Aorta (tissue), 5 donors: Measurements from ENCODE around the gene FBF1. TPM values are rescaled to one million over a fixed set of nuclear protein-coding genes. Genes with fewer than 3 reads are reported as not detected.

Experiments used
- ATAC-seq: fragments of 200-7000 bp; cut with Tn5 transposase; one replicate; pipeline ENCODE4 v1.9.1; 2022; ENCODE audit warnings: moderate library complexity; ENCODE audit not compliant: low FRiP score
- DNase-seq, 2 donors: peaks; one replicate each; pipeline ENCODE4 v3.0.0-alpha.2; 2020
- H3K27ac ChIP-seq, 2 donors: one replicate each; pipeline ENCODE4 v1.5.1; 2013; ENCODE audit warnings: low read length in 2 of 2, mild to moderate bottlenecking in 2 of 2, moderate library complexity in 2 of 2, control low read depth in 1 of 2, inconsistent platforms in 1 of 2, low read depth in 1 of 2
- H3K27me3 ChIP-seq, 2 donors: one replicate each; pipeline ENCODE4 v1.6.1; 2013; ENCODE audit warnings: control low read depth in 1 of 2, low read length in 1 of 2, mild to moderate bottlenecking in 1 of 2, moderate library complexity in 1 of 2; ENCODE audit not compliant: insufficient read depth in 2 of 2, control insufficient read depth in 1 of 2
- H3K36me3 ChIP-seq, 2 donors: one replicate each; pipeline ENCODE4 v1.6.1; 2013; ENCODE audit warnings: control low read depth in 1 of 2, low read length in 1 of 2, mild to moderate bottlenecking in 1 of 2; ENCODE audit not compliant: insufficient read depth in 2 of 2, control insufficient read depth in 1 of 2
- H3K4me1 ChIP-seq, 2 donors: one replicate each; pipeline ENCODE4 v1.6.1; 2013; ENCODE audit warnings: low read length in 2 of 2, control low read depth in 1 of 2, mild to moderate bottlenecking in 1 of 2, moderate library complexity in 1 of 2; ENCODE audit not compliant: insufficient read depth in 2 of 2, control insufficient read depth in 1 of 2
- H3K4me3 ChIP-seq, 2 donors: one replicate each; pipeline ENCODE4 v1.5.1; 2013; ENCODE audit warnings: low read length in 2 of 2, control low read depth in 1 of 2, mild to moderate bottlenecking in 1 of 2
- H3K9me3 ChIP-seq: one replicate; pipeline ENCODE4 v1.6.1; 2013; ENCODE audit warnings: mild to moderate bottlenecking, low read length; ENCODE audit not compliant: control insufficient read depth
- WGBS, 2 donors: extraction: QIAGEN DNeasy Blood & Tissue Kit; methylation state at CpG; one replicate each; pipeline ENCODE4 v1.1.7; 2013; 5-methylcytosine and 5-hydroxymethylcytosine counted together
- intact Hi-C, 2 donors: fragments of 100-400 bp; cut with DNase I; formaldehyde crosslinking; loops; one replicate each; pipeline versions ENCODE4 v1.14.2 to v1.15.0; 2022
- polyA plus RNA-seq, 2 donors: library from polyadenylated mRNA; stranded (reverse); fragments of 200-250 nt; gene quantifications; one replicate each; pipeline ENCODE4 v1.2.3, GENCODE V29; 2013
- total RNA-seq, 2 donors: library from RNA; stranded (reverse); fragmentation: NEBNext Ultra II Directional; extraction: Animal tissue kit (Norgen Biotek cat#: 25700); gene quantifications; one replicate each; pipeline ENCODE4 v1.2.1, GENCODE V29; 2021
- donor health status: healthy with polysubstance abuse.
- donor health status: Bipolar disorder and iron deficiency.
- donor health status: DM: no; HTN: no; CAD: no.
- donor health status: DM: no; HTN: no; CAD: no.
- donor health status: DM: yes; HTN: yes; CAD: no.

The FBF1 gene
- total and polyA plus RNA-seq, 4 donors: 1.0 to 21.6 (median 8.8) TPM

- 94 to 95% methylated on average over 34 of the region's 34 CpGs for WGBS, 2 donors
- H3K4me1 ChIP-seq: no peaks in the 10 kb centered on the region
- no peaks in the 10 kb centered on the region for H3K9me3 ChIP-seq
- peaks cover 0 to 2% of the 10 kb centered on the region in 2 donors for H3K36me3 ChIP-seq
- H3K4me3 ChIP-seq: no peak overlapping the region
- ATAC-seq (no peak), DNase-seq (peak in 1 of 2 donors; percentile 41)
- no peaks in the 10 kb centered on the region for H3K27me3 ChIP-seq
- intact Hi-C loops: no loop called here
- H3K27ac ChIP-seq: no peak overlapping the region
Measured at GRCh38 chr17:75914643-75915267, 26.1 kb downstream of the FBF1 start.

- 94 to 95% methylated on average over 29 to 32 of the region's 32 CpGs for WGBS, 2 donors
- H3K27me3 ChIP-seq: no peaks in the 10 kb centered on the region
- peak in 1 of 2 donors; percentile 40 for DNase-seq
- intact Hi-C loops: no loop called here
- no peaks in the 10 kb centered on the region for H3K4me1 ChIP-seq
- H3K9me3 ChIP-seq: no peaks in the 10 kb centered on the region
- no peak for ATAC-seq
- peaks cover 0 to 2% of the 10 kb centered on the region in 2 donors for H3K36me3 ChIP-seq
- H3K4me3 ChIP-seq: no peak overlapping the region
- no peak overlapping the region for H3K27ac ChIP-seq
Measured at GRCh38 chr17:75913537-75914210, 27.2 kb downstream of the FBF1 start.

GRCh38 chr17:75910699-75911098 is 30.1 kb downstream of the FBF1 start:
- 78% methylated on average over 6 of the region's 6 CpGs for WGBS, 2 donors
- peak in 1 of 2 donors; percentile 33 for DNase-seq
- intact Hi-C loops: no loop called here
- no peak overlapping the region for H3K27ac ChIP-seq
- H3K9me3 ChIP-seq: no peaks in the 10 kb centered on the region
- H3K27me3 ChIP-seq: no peaks in the 10 kb centered on the region
- no peak overlapping the region for H3K4me3 ChIP-seq
- H3K36me3 ChIP-seq: peaks cover 0 to 2% of the 10 kb centered on the region in 2 donors
- no peak for ATAC-seq
- H3K4me1 ChIP-seq: no peaks in the 10 kb centered on the region

- Histone ChIP-seq H3K27me3 (no peaks in the 10 kb centered on the region), H3K27ac (no peak overlapping the region), H3K4me1 (no peaks in the 10 kb centered on the region), H3K9me3 (no peaks in the 10 kb centered on the region), H3K36me3 (peaks cover 0 to 2% of the 10 kb centered on the region in 2 donors), H3K4me3 (no peak overlapping the region)
- WGBS, 2 donors: 84 to 85% methylated on average over 11 of the region's 11 CpGs
- intact Hi-C loops: loop anchor here in 1 of 2 donors (5.0 kb wide), 1 partner anchor 92 kb away; the partner anchor contains the start of gene CDK3
- no peak for ATAC-seq
- DNase-seq: peak in 1 of 2 donors; percentile 40
Measured at GRCh38 chr17:75909812-75910274, 31.0 kb downstream of the FBF1 start.

GRCh38 chr17:75909051-75909811 is 31.6 kb downstream of the FBF1 start:
- H3K4me3 ChIP-seq: no peak overlapping the region
- peaks cover 0 to 2% of the 10 kb centered on the region in 2 donors for H3K36me3 ChIP-seq
- ATAC-seq (no peak), DNase-seq (peak in 1 of 2 donors; percentile 18)
- H3K9me3 ChIP-seq: no peaks in the 10 kb centered on the region
- no peaks in the 10 kb centered on the region for H3K4me1 ChIP-seq
- 88 to 90% methylated on average over 14 of the region's 14 CpGs for WGBS, 2 donors
- intact Hi-C loops: loop anchor here in 1 of 2 donors (5.0 kb wide), 1 partner anchor 93 kb away; the partner anchor contains the start of gene CDK3
- H3K27ac ChIP-seq: no peak overlapping the region
- no peaks in the 10 kb centered on the region for H3K27me3 ChIP-seq

- no peak for ATAC-seq
- 73 to 77% methylated on average over 6 of the region's 6 CpGs for WGBS, 2 donors
- Histone ChIP-seq H3K27ac (no peak overlapping the region), H3K36me3 (peaks cover 0 to 2% of the 10 kb centered on the region in 2 donors), H3K4me3 (no peak overlapping the region), H3K9me3 (no peaks in the 10 kb centered on the region), H3K27me3 (no peaks in the 10 kb centered on the region), H3K4me1 (no peaks in the 10 kb centered on the region)
- peak in 1 of 2 donors; percentile 27 for DNase-seq
- intact Hi-C loops: loop anchor here in 1 of 2 donors (5.0 kb wide), 1 partner anchor 94 kb away; the partner anchor contains the start of gene CDK3
Measured at GRCh38 chr17:75908201-75908600, 32.6 kb downstream of the FBF1 start.

GRCh38 chr17:75906143-75906884 is 34.5 kb downstream of the FBF1 start:
- H3K9me3 ChIP-seq: no peaks in the 10 kb centered on the region
- no peak for ATAC-seq
- intact Hi-C loops: loop anchor here in 1 of 2 donors (5.0 kb wide), 1 partner anchor 96 kb away; the partner anchor contains the start of gene CDK3
- H3K36me3 ChIP-seq: peaks cover 0 to 3% of the 10 kb centered on the region in 2 donors
- peak in 1 of 2 donors; percentile 41 for DNase-seq
- WGBS, 2 donors: 85 to 87% methylated on average over 10 of the region's 10 CpGs
- H3K27ac ChIP-seq: no peak overlapping the region
- no peaks in the 10 kb centered on the region for H3K27me3 ChIP-seq
- H3K4me3 ChIP-seq: no peak overlapping the region
- H3K4me1 ChIP-seq: no peaks in the 10 kb centered on the region
